ENCODE data around the gene METTL15.

GRCh38 chr11:28092786-28093185, 15.4 kb upstream of the METTL15 start:
- TF ChIP-seq POLR2A (IDR thresholded peaks at IDR 0.05) = no peak
- no peak for TF ChIP-seq CTCF (IDR thresholded peaks at IDR 0.05)
- no peak for TF ChIP-seq POLR2AphosphoS5 (IDR thresholded peaks at IDR 0.05)
